ENCODE data around the gene CHCHD5. TPM values are rescaled to one million over a fixed set of nuclear protein-coding genes. Genes with fewer than 3 reads are reported as not detected.
A peak's percentile ranks its signal among the peaks of the same experiment; 100 is the strongest.

The CHCHD5 gene
- total RNA-seq, 1 donor = 9.2 TPM

DNA sequence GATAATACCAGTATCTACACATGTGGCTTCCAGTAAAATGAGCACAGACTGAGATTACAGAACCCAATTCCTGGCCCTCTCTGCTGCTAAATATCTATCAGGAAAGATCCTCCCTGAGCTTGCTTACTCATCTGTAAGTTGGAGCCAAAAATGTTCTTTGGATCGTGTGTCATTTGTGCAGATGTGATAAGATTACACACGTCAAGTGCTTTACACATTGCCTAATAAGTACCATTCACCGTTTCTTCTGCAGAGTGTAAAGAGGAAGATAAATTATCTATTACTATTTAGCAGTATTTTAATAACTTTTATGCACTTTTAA lies 38.1 kb downstream of the CHCHD5 start:
- H3K4me3 ChIP-seq (ENCODE audit: low read depth, low read length) = no peak overlapping the region

DNA sequence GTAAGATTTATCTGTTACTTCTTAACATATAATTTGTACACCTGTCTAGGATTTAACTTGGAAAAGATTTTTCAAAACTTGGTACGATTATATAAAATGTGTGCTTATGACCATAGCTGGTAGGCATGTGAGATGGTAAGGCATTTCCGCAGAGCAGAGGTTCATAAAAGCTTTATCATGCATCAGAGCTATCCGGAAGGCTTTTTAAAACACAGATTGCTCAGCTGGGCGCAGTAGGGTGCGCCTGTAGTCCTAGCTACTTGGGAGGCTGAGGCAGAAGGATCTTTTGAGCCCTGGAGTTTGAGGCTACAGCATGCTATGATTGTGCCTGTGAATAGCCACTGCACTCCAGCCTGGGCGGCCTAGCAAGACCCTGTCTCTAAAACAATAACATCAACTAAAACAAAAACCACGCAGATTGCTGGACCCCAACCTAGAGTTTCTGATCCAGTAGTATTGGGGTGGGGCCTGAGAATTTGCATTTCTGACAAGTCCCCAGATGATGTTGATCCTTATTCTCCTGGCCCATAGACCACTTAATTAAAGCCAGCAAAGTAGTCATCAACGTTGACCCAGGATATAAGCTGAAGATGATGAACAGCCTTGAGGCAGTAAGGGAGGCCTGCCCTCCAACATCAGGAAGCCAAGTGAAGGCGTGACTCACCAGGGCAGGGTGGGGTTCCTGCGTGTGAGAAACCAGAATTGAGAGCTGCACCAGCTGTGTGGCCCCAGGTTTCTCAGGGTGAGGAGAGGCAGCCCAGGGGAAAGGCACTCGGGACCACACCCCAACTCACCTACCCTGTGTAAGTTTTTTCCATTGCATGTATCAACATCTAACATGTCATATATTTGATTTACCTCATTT lies 39.7 kb downstream of the CHCHD5 start:
- peak; percentile 90 for DNase-seq (ENCODE audit: low read depth)
- H3K4me3 ChIP-seq (ENCODE audit: low read depth, low read length) = peak overlapping the region; percentile 35
- TF ChIP-seq, protein P1, sequence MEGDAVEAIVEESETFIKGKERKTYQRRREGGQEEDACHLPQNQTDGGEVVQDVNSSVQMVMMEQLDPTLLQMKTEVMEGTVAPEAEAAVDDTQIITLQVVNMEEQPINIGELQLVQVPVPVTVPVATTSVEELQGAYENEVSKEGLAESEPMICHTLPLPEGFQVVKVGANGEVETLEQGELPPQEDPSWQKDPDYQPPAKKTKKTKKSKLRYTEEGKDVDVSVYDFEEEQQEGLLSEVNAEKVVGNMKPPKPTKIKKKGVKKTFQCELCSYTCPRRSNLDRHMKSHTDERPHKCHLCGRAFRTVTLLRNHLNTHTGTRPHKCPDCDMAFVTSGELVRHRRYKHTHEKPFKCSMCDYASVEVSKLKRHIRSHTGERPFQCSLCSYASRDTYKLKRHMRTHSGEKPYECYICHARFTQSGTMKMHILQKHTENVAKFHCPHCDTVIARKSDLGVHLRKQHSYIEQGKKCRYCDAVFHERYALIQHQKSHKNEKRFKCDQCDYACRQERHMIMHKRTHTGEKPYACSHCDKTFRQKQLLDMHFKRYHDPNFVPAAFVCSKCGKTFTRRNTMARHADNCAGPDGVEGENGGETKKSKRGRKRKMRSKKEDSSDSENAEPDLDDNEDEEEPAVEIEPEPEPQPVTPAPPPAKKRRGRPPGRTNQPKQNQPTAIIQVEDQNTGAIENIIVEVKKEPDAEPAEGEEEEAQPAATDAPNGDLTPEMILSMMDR (IDR thresholded peaks at IDR 0.05; ENCODE audit: insufficient read depth, low read length) = no peak

More for the DNA sequence above, 38.1 kb downstream of the CHCHD5 start:
- TF ChIP-seq, protein P1 (IDR thresholded peaks at IDR 0.05; ENCODE audit: insufficient read depth, low read length) = no peak
- peak; percentile 99 for DNase-seq (ENCODE audit: low read depth)

DNA sequence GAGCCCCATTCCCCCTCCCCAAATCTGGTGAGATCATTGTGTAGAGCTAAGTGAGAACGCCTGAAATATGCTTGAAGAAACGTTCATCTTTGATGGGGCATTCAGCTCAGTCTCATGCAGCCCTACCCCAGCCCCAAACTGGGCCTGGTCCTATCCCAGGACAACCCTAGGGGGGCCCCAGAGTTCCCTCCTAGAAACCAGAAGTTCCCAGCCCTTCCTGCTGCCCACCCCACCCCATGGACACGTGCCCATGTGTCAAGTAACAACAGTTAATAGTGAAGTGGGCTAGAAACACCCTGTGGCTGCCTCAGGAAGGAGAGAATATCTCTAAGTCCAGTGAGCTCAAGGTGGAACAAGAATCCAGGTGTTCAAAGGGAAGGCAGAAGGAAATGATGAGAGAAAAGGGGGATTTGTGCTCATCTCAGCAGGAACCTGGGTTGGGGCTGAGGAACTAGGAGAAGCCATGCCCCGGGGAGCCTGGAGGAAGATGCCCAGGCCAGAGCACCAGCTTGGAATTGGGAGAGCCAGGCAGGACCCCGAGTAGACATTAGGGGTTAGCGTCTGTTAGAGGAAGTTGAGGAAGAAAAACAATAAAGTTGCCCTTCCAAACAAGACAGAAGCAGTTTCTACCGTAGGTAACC lies 41.2 kb downstream of the CHCHD5 start:
- H3K4me3 ChIP-seq (ENCODE audit: low read depth, low read length) = no peak overlapping the region
- TF ChIP-seq, protein P1 (IDR thresholded peaks at IDR 0.05; ENCODE audit: insufficient read depth, low read length) = no peak
- DNase-seq (ENCODE audit: low read depth) = no peak

DNA sequence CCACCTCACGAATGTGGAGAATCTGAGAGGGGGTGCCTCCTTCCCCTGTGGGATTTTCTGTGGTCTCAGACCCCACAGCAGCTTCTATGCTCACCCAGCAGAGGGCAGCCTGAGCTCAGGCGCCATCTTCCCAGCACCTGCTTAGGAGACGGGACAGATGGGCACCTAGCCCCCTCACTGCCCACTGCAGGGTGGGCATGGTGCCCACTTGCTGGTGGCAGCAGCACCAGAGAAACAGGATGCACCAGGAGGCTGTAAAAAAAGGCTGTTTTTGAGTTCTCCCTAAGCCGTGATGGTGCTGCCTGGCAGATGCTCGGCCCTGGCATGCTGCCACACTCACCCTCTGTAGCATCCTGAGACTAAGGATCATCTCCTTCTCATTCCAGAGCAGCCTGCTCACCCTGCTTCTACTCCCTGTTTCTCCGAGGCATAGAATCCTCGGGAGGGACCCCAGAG lies 42.2 kb downstream of the CHCHD5 start:
- peak; percentile 79 for DNase-seq (ENCODE audit: low read depth)
- TF ChIP-seq, protein P1 (IDR thresholded peaks at IDR 0.05; ENCODE audit: insufficient read depth, low read length) = peak; percentile 93
- peak overlapping the region; percentile 50 for H3K4me3 ChIP-seq (ENCODE audit: low read depth, low read length)

DNA sequence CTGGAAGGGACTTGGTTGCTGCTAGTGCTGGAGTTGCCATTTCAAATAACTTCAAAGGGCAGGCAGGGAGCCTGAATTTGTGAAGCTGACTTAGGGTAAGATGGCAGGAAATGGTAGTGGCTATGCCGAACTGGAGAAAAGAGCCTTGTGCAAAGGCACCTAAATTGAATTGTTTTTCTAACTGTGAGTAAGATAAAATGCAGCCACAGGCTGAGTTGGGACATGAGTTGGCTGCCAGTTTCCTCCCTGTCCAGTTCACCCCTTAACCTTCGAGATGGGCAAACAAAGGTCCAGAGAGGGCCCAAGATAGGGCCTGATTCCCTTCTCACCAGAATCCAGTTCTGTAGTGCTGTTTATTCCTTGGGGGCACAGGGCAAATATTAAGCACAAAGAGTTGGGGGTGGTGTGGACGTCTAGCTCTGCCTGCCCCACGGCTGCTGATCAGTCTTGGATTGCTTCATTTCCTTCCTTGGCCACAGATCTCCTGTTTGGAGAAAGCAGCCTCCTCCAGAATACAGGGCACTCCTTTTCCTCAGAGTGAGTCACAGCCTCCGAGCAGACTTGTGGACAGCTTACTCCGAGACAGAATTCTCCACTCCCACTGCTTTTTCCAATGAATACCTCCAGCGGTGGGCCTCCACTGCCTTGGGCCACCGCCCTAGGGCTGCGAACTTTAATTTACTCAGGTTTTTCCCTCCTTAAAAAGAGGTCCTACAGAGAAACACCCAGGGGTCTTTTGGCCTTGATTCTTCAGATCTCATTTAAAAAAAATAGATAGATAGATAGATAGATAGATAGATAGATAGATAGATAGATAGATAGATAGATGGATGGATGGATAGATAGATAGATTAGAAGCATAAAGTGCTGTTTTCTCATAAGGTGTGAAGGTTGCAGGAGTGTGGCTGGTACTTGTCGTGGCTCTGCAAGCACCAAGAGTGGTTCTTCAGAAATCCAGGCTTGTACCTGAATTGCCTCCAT lies 42.9 kb downstream of the CHCHD5 start:
- peak overlapping the region; percentile 50 for H3K4me3 ChIP-seq (ENCODE audit: low read depth, low read length)
- TF ChIP-seq, protein P1 (IDR thresholded peaks at IDR 0.05; ENCODE audit: insufficient read depth, low read length) = no peak
- DNase-seq (ENCODE audit: low read depth) = peak; percentile 98

DNA sequence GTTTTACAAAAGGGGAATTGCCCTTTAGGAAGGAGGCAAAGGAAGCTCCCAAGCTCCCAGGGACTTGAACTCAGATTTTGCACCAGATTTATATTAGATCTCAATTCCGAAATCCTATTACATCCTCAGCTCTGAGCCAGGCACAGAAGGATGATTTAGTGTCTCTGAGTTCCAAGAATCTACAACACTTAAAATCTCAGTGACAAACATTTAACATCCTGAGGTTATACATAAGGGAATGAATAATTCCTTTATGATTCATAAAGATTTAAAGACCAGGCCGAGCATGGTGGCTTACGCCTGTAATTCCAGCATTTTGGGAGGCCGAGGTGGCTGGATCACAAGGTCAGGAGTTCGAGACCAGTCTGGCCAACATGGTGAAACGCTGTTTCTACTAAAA lies 44.8 kb downstream of the CHCHD5 start:
- TF ChIP-seq, protein P1 (IDR thresholded peaks at IDR 0.05; ENCODE audit: insufficient read depth, low read length) = no peak
- DNase-seq (ENCODE audit: low read depth) = no peak
- H3K4me3 ChIP-seq (ENCODE audit: low read depth, low read length) = no peak overlapping the region

Data from fibroblast of the aortic adventitia (primary cell).